SHP77 treated with DMSO at 0.1 percent for 48 hours (cell line): Measurements from ENCODE around the gene FOXO3B.
A peak's percentile ranks its signal among the peaks of the same experiment; 100 is the strongest.
"Not testable (repeated sequence)": the region's sequence is repeated elsewhere in the genome, so short reads cannot be mapped to it uniquely, and the experiment has no call there.

ENCODE experiments used
- DNase-seq: peaks from one replicate; lab custom pipeline; 2025; lab: John Stamatoyannopoulos, UW

FOXO3B gene

GRCh38 chr17:18681767-18682571 is at the start of gene FOXO3B:
Gene FOXO3B (minus strand): TSS chr17:18682314. CDS start chr17:18681651, 663 bp downstream.
- DNase-seq: peak; percentile 96

- not testable (repeated sequence) for DNase-seq
Measured at GRCh38 chr17:18723509-18723908, 41.4 kb upstream of the FOXO3B start.

- not testable (repeated sequence) for DNase-seq
Measured at GRCh38 chr17:18722612-18723011, 40.5 kb upstream of the FOXO3B start.

GRCh38 chr17:18721775-18722547 is 39.8 kb upstream of the FOXO3B start:
- not testable (repeated sequence) for DNase-seq

- DNase-seq: not testable (repeated sequence)
Measured at GRCh38 chr17:18719428-18720110, 37.5 kb upstream of the FOXO3B start.

- peak; percentile 14 for DNase-seq
Measured at GRCh38 chr17:18718643-18719427, 36.7 kb upstream of the FOXO3B start.

- DNase-seq: peak; percentile 58
Measured at GRCh38 chr17:18712354-18712999, 30.4 kb upstream of the FOXO3B start.

- DNase-seq: not testable (repeated sequence)
Measured at GRCh38 chr17:18708215-18708614, 26.1 kb upstream of the FOXO3B start.

GRCh38 chr17:18705955-18706354 is 23.8 kb upstream of the FOXO3B start:
- not testable (repeated sequence) for DNase-seq

- DNase-seq: peak; percentile 10
Measured at GRCh38 chr17:18698473-18699103, 16.5 kb upstream of the FOXO3B start.

GRCh38 chr17:18695143-18695542 is 13.0 kb upstream of the FOXO3B start:
- DNase-seq: not testable (repeated sequence)

- DNase-seq: not testable (repeated sequence)
Measured at GRCh38 chr17:18682668-18683067, 554 bp upstream of the FOXO3B start.

GRCh38 chr17:18677381-18677780 is 4.7 kb downstream of the FOXO3B start:
- not testable (repeated sequence) for DNase-seq

- DNase-seq: not testable (repeated sequence)
Measured at GRCh38 chr17:18676928-18677327, 5.2 kb downstream of the FOXO3B start.

- DNase-seq: not testable (repeated sequence)
Measured at GRCh38 chr17:18672395-18673227, 9.5 kb downstream of the FOXO3B start.

- not testable (repeated sequence) for DNase-seq
Measured at GRCh38 chr17:18668625-18669024, 13.5 kb downstream of the FOXO3B start.

GRCh38 chr17:18667535-18667934 is 14.6 kb downstream of the FOXO3B start:
- DNase-seq: not testable (repeated sequence)

- not testable (repeated sequence) for DNase-seq
Measured at GRCh38 chr17:18666326-18666725, 15.8 kb downstream of the FOXO3B start.

- DNase-seq: not testable (repeated sequence)
Measured at GRCh38 chr17:18661924-18662624, 20.0 kb downstream of the FOXO3B start.
